Aorta (tissue), 5 donors: ENCODE results near the gene SCAF1. TPM values are rescaled to one million over a fixed set of nuclear protein-coding genes. Genes with fewer than 3 reads are reported as not detected.

Experiments
- ATAC-seq: fragments of 200-7000 bp; cut with Tn5 transposase; one replicate; pipeline ENCODE4 v1.9.1; 2022; ENCODE audit warnings: moderate library complexity; ENCODE audit not compliant: low FRiP score
- DNase-seq, 2 donors: peaks; one replicate each; pipeline ENCODE4 v3.0.0-alpha.2; 2020
- H3K27ac ChIP-seq, 2 donors: one replicate each; pipeline ENCODE4 v1.5.1; 2013; ENCODE audit warnings: low read length in 2 of 2, mild to moderate bottlenecking in 2 of 2, moderate library complexity in 2 of 2, control low read depth in 1 of 2, inconsistent platforms in 1 of 2, low read depth in 1 of 2
- H3K27me3 ChIP-seq, 2 donors: one replicate each; pipeline ENCODE4 v1.6.1; 2013; ENCODE audit warnings: control low read depth in 1 of 2, low read length in 1 of 2, mild to moderate bottlenecking in 1 of 2, moderate library complexity in 1 of 2; ENCODE audit not compliant: insufficient read depth in 2 of 2, control insufficient read depth in 1 of 2
- H3K36me3 ChIP-seq, 2 donors: one replicate each; pipeline ENCODE4 v1.6.1; 2013; ENCODE audit warnings: control low read depth in 1 of 2, low read length in 1 of 2, mild to moderate bottlenecking in 1 of 2; ENCODE audit not compliant: insufficient read depth in 2 of 2, control insufficient read depth in 1 of 2
- H3K4me1 ChIP-seq, 2 donors: one replicate each; pipeline ENCODE4 v1.6.1; 2013; ENCODE audit warnings: low read length in 2 of 2, control low read depth in 1 of 2, mild to moderate bottlenecking in 1 of 2, moderate library complexity in 1 of 2; ENCODE audit not compliant: insufficient read depth in 2 of 2, control insufficient read depth in 1 of 2
- H3K4me3 ChIP-seq, 2 donors: one replicate each; pipeline ENCODE4 v1.5.1; 2013; ENCODE audit warnings: low read length in 2 of 2, control low read depth in 1 of 2, mild to moderate bottlenecking in 1 of 2
- H3K9me3 ChIP-seq: one replicate; pipeline ENCODE4 v1.6.1; 2013; ENCODE audit warnings: mild to moderate bottlenecking, low read length; ENCODE audit not compliant: control insufficient read depth
- WGBS, 2 donors: extraction: QIAGEN DNeasy Blood & Tissue Kit; methylation state at CpG; one replicate each; pipeline ENCODE4 v1.1.7; 2013; 5-methylcytosine and 5-hydroxymethylcytosine counted together
- intact Hi-C, 2 donors: fragments of 100-400 bp; cut with DNase I; formaldehyde crosslinking; loops; one replicate each; pipeline versions ENCODE4 v1.14.2 to v1.15.0; 2022
- polyA plus RNA-seq, 2 donors: library from polyadenylated mRNA; stranded (reverse); fragments of 200-250 nt; gene quantifications; one replicate each; pipeline ENCODE4 v1.2.3, GENCODE V29; 2013
- total RNA-seq, 2 donors: library from RNA; stranded (reverse); fragmentation: NEBNext Ultra II Directional; extraction: Animal tissue kit (Norgen Biotek cat#: 25700); gene quantifications; one replicate each; pipeline ENCODE4 v1.2.1, GENCODE V29; 2021
- donor health status: healthy with polysubstance abuse.
- donor health status: Bipolar disorder and iron deficiency.
- donor health status: DM: no; HTN: no; CAD: no.
- donor health status: DM: no; HTN: no; CAD: no.
- donor health status: DM: yes; HTN: yes; CAD: no.

SCAF1 gene
- total and polyA plus RNA-seq, 4 donors = 10.1 to 54.5 (median 36.0) TPM

- Histone ChIP-seq H3K4me1 (no peaks in the 10 kb centered on the region), H3K36me3 (no peaks in the 10 kb centered on the region), H3K27ac (no peak overlapping the region), H3K9me3 (no peaks in the 10 kb centered on the region), H3K27me3 (no peaks in the 10 kb centered on the region), H3K4me3 (peak overlapping the region; percentile 18 to 49)
- DNase-seq (no peak), ATAC-seq (no peak)
- WGBS, 2 donors = 0 to 1% methylated on average over 9 of the region's 9 CpGs
- intact Hi-C loops = loop anchor here in 1 of 2 donors (5.0 kb wide), 2 partner anchors 74 to 154 kb away; partner anchors contain the start of genes FCGRT and PRR12
Measured at GRCh38 chr19:49666120-49666444, 24.1 kb downstream of the SCAF1 start.

DNA sequence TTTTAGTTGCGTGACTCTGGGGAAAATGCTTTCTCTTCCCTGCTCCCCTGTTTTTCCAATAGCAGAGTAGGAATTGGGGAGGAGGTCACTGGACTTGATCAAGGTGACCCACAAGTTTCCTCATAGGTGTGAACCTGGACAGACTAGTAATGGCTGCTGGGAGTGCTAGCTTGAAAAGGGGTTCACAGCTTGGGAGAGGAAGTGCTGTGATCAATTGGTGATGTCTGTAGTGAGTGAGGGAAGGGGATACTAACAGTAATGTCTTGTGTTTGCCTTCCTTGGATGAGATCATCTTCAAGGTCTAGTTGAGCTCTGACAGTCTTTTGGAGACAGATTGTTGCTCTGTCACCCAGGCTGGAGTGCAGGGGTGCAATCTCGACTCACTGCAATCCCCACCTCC is 25.5 kb downstream of the SCAF1 start:
- Histone ChIP-seq H3K27ac (no peak overlapping the region), H3K27me3 (no peaks in the 10 kb centered on the region), H3K36me3 (no peaks in the 10 kb centered on the region), H3K9me3 (no peaks in the 10 kb centered on the region), H3K4me3 (no peak overlapping the region), H3K4me1 (no peaks in the 10 kb centered on the region)
- WGBS, 2 donors = 92 to 95% methylated on average over 2 of the region's 2 CpGs
- intact Hi-C loops = loop anchor here in 1 of 2 donors (5.0 kb wide), 2 partner anchors 75 to 155 kb away; partner anchors contain the start of genes FCGRT and PRR12
- DNase-seq (no peak), ATAC-seq (no peak)

DNA sequence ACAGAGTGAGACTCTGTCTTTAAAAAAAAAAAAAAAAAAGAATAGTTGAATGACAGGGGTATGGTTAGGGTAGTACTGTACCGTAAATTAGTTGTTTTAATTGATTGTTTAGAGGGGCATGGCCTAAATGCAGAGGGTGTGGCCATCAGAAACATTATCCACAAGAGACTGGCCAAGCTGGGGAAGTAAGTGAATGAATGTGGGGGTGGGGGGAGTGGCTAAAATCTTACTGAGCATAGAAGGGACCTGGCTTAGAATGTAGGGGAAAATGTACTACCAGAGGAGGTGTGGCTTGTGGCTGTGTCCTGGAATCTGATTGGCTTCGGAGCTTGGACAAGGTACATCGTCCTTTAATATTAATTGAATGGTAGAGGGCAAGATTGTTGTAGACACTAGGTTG is 27.5 kb downstream of the SCAF1 start:
- intact Hi-C loops = loop anchor here in 1 of 2 donors (5.0 kb wide), 2 partner anchors 77 to 157 kb away; partner anchors contain the start of genes FCGRT and PRR12
- no peaks in the 10 kb centered on the region for H3K9me3 ChIP-seq
- WGBS, 2 donors = 87 to 89% methylated on average over 3 of the region's 3 CpGs
- no peaks in the 10 kb centered on the region for H3K36me3 ChIP-seq
- no peak overlapping the region for H3K4me3 ChIP-seq
- no peaks in the 10 kb centered on the region for H3K27me3 ChIP-seq
- no peak for ATAC-seq
- no peak for DNase-seq
- H3K27ac ChIP-seq = no peak overlapping the region
- no peaks in the 10 kb centered on the region for H3K4me1 ChIP-seq

- DNase-seq (peak; percentile 83 to 94), ATAC-seq (no peak)
- H3K27me3 ChIP-seq = no peaks in the 10 kb centered on the region
- H3K9me3 ChIP-seq = no peaks in the 10 kb centered on the region
- H3K4me3 ChIP-seq = no peak overlapping the region
- H3K27ac ChIP-seq = no peak overlapping the region
- intact Hi-C loops = loop anchor here in 1 of 2 donors (10.0 kb wide), 1 partner anchor 178 kb away; the partner anchor contains the start of gene RPS11
- WGBS, 2 donors = 22 to 25% methylated on average over 27 to 28 of the region's 28 CpGs
- H3K36me3 ChIP-seq = no peaks in the 10 kb centered on the region
- no peaks in the 10 kb centered on the region for H3K4me1 ChIP-seq
Measured at GRCh38 chr19:49672131-49672919, 30.3 kb downstream of the SCAF1 start.

GRCh38 chr19:49676136-49676783 is 34.3 kb downstream of the SCAF1 start:
- Histone ChIP-seq H3K4me3 (no peak overlapping the region), H3K9me3 (no peaks in the 10 kb centered on the region), H3K27me3 (no peaks in the 10 kb centered on the region), H3K27ac (peak overlapping the region in 1 of 2 donors; percentile 72), H3K4me1 (no peaks in the 10 kb centered on the region), H3K36me3 (no peaks in the 10 kb centered on the region)
- peak; percentile 75 for ATAC-seq
- peak; percentile 91 to 93 for DNase-seq
- 0 to 1% methylated on average over 27 of the region's 27 CpGs for WGBS, 2 donors
- intact Hi-C loops = loop anchor here in 1 of 2 donors (10.0 kb wide), 1 partner anchor 181 kb away; the partner anchor contains the start of gene RPS11

DNA sequence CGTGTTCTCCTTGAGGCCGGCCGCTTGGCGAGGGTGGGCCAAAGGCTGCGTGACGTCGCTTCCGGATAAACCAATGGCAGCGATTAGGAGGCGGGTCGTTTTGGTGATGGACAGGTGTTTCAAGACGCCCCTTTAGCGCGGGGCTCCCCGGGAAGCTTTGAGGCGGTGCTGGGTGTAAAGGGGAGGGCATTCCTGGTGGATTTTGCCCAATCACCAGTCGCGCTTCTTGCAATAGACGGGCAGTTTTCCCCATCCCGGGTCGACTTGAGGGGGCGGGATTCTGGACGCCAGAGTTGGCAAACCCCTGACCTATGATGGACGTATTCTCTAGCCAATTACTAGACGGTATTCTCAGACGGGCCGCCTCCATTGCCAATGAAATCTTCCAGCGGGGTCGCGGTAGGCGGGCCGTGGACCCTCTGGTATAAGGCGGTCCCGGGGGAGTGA is 34.8 kb downstream of the SCAF1 start:
- ATAC-seq = peak; percentile 93
- no peaks in the 10 kb centered on the region for H3K27me3 ChIP-seq
- peaks cover 0 to 1% of the 10 kb centered on the region in 2 donors for H3K36me3 ChIP-seq
- peak; percentile 99 to 100 for DNase-seq
- intact Hi-C loops = loop anchor here in 1 of 2 donors (10.0 kb wide), 1 partner anchor 182 kb away; the partner anchor contains the start of gene RPS11
- H3K9me3 ChIP-seq = no peaks in the 10 kb centered on the region
- H3K27ac ChIP-seq = peak overlapping the region in 1 of 2 donors; percentile 60
- WGBS, 2 donors = 0% methylated on average over 34 of the region's 34 CpGs
- no peaks in the 10 kb centered on the region for H3K4me1 ChIP-seq
- H3K4me3 ChIP-seq = peak overlapping the region; percentile 48 to 69

- Histone ChIP-seq H3K9me3 (no peaks in the 10 kb centered on the region), H3K4me3 (peak within 1 kb of the TSS; percentile 48 to 69), H3K36me3 (peaks cover 0 to 2% of the 10 kb centered on the region in 2 donors), H3K27ac (peak within 1 kb of the TSS in 1 of 2 donors; percentile 72), H3K27me3 (no peaks in the 10 kb centered on the region), H3K4me1 (no peaks in the 10 kb centered on the region)
- ATAC-seq = peak; percentile 27
- peak in 1 of 2 donors; percentile 85 for DNase-seq
- intact Hi-C loops = loop anchor here in 1 of 2 donors (10.0 kb wide), 1 partner anchor 183 kb away; the partner anchor contains the start of gene RPS11
- 0% methylated on average over 45 to 57 of the region's 57 CpGs for WGBS, 2 donors
Measured at GRCh38 chr19:49677231-49677900, 35.4 kb downstream of the SCAF1 start, which contains the start of gene PRMT1. PRMT1 (plus strand) TSS chr19:49677271; CDS start chr19:49677281, 10 bp downstream.
